ENCODE data around the gene ATM.
"Not testable (repeated sequence)": the region's sequence is repeated elsewhere in the genome, so short reads cannot be mapped to it uniquely, and the experiment has no call there.

Gene ATM

DNA sequence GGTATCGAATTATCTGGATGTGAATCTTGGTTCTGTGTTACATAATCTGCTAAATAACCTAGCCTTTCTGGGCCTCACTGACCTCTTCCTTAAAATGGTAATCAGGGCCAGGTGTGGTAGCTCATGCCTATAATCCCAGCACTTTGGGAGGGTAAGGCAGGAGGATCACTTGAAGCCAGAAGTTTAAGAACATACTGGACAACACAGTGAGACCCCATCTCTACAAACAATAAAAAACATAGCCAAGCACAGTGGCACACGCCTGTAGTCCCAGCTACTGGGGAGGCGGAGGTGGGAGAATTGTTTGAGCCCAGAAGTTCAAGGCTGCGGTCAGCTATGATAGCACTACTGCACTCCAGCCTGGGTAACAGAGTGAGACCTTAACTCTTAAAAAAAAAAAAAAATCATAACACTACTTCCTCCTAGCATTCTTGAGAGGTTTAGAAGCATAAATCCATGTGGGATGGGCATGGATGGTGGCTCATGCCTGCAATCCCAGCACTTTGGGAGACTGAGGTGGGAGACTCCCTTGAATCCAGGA lies 171.9 kb downstream of the ATM start:
- no peak for DNase-seq

DNA sequence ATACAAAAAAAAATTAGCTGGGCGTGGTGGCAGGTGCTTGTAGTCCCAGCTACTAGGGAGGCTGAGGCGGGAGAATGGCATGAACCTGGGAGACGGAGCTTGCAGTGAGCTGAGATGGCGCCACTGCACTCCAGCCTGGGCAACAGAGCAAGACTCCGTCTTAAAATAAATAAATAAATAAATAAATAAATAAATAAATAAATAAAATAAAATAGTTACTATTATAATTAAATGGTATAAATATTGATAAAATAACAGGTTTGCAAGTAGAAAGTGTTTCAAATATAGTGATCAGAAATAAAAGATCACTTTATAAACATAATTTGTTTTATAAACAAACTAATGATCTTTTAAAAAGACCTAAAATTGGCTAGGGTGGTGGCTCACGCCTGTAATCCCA lies 173.8 kb downstream of the ATM start:
- not testable (repeated sequence) for DNase-seq

DNA sequence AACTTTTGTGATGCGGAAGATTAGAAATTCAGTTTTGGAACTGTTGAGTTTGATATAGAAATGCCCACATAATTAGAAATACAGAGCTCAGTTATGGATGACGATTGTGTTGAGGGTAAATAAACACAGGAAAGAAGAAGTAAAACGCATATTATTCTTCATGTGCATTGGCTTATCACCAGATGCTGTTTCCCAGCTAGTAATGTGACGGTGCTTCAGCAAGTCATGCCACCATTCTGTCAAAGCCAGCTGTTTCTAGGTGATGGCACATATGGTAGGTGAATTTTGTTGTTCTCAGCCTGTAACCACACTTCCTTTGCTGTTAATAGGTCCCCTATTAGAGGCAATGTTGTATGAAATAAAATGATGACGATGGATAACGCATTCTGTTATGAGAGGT lies 175.6 kb downstream of the ATM start:
- DNase-seq: no peak

DNA sequence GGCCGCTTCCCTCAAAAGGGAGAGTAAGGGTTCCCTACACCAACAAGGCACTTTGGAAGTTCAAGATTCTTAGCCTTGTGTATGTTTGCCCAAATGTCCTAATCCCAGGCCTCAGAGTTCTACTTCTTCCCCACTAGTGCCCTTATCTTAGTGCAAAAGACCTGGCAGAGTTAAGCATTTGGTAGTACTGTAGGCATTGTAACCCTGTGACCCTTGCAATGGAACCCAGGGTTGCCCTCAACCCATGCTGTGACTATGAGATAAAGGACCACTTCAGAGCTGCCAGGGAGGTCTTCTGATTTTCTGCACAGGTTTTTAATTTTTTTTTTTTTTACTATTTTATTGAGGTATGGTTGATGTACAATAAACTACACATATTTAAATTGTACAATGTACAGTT lies 179.4 kb downstream of the ATM start:
- DNase-seq: no peak

DNA sequence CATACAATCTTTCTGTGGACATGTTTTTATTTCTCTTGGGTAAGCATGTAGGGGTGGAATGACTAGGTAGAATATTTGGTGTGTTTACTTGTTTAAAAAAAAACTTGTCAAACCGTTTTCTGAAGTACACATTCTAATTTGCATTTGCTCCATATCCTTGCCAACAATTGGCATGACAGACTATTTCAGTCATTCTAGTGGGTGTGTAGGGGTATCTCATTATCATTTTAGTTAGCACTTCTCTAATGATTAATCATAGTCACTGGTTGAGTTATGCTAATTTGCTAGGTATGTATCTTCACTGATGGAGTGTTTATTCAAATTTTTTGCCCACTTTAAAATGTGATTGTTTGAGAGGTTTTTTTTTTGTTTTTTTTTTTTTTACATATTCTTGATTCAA lies 180.2 kb downstream of the ATM start:
- peak; percentile 29 for DNase-seq

DNA sequence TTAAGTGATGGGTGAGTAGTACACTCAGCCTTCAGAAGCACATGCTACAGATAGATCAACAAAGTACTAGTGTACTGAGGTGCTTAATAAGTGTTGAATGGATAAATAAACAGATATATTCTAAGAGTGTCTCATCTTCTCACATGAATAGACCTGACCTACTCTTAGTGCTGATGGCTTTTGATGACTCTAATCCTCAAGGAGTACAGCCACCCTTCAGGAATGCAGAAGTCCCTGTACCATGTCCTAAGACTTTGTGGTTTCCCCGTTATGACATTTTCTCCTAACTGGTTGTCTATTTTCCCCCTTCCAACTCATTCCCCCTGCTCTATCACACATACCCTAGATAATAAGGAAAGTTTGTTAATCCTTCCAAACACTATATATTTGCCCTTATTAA lies 182.8 kb downstream of the ATM start:
- DNase-seq: peak; percentile 62

DNA sequence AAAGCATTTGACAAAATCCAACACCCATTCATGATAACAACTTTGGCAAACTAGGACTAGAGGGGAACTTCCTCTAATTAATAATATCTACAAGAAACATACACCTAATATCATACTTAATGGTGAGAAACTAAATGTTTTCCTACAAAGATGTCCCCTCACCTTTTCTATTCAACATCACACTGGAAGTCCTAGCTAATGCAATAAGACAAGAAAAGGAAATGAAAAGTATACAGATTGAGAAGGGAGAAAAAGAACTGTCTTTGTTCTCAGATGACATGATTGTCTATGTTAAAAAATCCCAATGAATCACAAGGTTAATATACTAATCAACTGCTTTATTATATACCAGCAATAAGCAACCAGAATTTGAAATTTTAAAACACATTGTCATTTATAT lies 192.1 kb downstream of the ATM start:
- DNase-seq: no peak

DNA sequence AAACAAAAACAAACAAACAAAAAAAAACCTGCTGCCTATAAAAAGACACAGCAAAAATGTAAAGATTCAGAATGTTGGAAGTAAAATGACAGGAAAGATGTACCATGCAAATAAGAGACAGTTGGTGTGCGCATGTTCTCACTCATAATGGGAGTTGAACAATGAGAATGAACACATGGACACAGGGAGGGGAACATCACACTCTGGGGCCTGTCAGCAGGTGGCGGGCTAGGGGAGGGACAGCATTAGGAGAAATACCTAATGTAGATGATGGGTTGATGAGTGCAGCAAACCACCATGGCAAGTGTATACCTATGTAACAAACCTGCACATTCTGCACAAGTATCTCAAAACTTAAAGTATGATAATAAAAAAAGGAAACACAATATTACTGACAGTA lies 194.7 kb downstream of the ATM start:
- not testable (repeated sequence) for DNase-seq

Data from kidney glomerular epithelial cell (primary cell).